Measurements from ENCODE around the gene EPHA6.
"Not testable (repeated sequence)": the region's sequence is repeated elsewhere in the genome, so short reads cannot be mapped to it uniquely, and the experiment has no call there.

EPHA6 gene

GRCh38 chr3:97438131-97438530 is 623.7 kb downstream of the EPHA6 start:
- DNase-seq (ENCODE audit: low read depth in 2 of 2) = no peak

GRCh38 chr3:97439373-97439772 is 625.0 kb downstream of the EPHA6 start:
- DNase-seq (ENCODE audit: low read depth in 2 of 2) = no peak

- DNase-seq (ENCODE audit: low read depth in 2 of 2) = no peak
These were observed 649.6 kb downstream of the EPHA6 start for GRCh38 chr3:97464035-97464434.

GRCh38 chr3:97470481-97470880 is 656.1 kb downstream of the EPHA6 start:
- no peak for DNase-seq (ENCODE audit: low read depth in 2 of 2)

DNA sequence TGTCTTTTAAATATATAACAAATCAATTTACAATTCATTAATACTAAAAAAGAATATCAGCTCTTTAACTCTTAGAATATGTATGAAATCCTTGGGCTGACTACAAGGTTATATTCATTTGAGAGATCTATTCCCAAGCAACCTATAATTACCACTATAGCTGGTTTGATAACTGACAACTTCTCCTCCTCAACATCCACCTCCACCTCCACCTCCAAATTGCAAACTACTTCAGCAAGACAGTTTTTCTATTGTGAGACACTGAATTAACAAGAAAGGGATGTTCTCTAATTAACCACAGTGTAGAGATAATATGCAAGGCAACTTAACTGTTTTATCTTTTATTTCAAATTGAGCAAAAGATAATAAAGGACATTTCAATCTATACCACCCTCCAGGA is 665.3 kb downstream of the EPHA6 start:
- DNase-seq (ENCODE audit: low read depth in 2 of 2) = no peak

DNA sequence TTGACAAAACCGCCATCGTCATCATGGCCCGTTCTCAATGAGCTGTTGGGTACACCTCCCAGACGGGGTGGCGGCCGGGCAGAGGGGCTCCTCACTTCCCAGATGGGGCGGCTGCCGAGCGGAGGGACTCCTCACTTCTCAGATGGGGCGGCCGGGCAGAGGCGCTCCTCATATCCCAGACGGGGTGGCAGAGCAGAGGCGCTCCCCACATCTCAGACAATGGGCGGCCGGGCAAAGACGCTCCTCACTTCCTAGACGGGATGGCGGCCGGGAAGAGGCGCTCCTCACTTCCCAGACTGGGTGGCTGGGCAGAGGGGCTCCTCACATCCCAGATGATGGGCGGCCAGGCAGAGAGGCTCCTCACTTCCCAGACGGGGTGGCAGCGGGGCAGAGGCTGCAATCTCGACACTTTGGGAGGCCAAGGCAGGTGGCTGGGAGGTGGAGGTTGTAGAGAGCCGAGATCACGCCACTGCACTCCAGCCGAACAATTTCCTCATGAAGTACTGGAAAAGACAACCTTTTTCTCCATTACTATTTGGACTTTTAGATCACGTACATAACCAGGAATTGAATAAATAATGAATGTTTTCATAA is 666.4 kb downstream of the EPHA6 start:
- DNase-seq (ENCODE audit: low read depth in 2 of 2) = not testable (repeated sequence)

- DNase-seq (ENCODE audit: low read depth in 2 of 2) = no peak
These were observed 667.0 kb downstream of the EPHA6 start for GRCh38 chr3:97481416-97481815.

GRCh38 chr3:97485206-97485605 is 670.8 kb downstream of the EPHA6 start:
- no peak for DNase-seq (ENCODE audit: low read depth in 2 of 2)

DNA sequence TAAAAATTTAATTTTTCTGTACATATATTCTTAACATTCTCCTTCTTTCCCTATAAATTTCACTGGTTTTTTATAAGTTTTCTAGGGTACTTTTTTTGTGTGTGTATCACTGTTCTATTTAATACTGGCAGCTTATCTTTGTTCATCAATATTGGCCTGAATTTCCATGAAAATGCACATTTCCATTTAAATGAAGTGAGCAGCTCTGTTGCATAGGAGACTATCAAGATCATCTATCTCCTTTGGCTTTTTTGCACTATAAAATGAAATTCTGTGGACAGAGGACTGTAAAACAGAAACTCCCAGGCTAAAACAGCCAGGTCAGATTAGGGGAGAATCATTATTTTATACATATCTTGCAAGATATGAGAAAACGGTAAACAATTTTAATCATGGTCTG is 673.2 kb downstream of the EPHA6 start:
- no peak for DNase-seq (ENCODE audit: low read depth in 2 of 2)

- DNase-seq (ENCODE audit: low read depth in 2 of 2) = no peak
These were observed 674.3 kb downstream of the EPHA6 start for GRCh38 chr3:97488741-97489140.

- no peak for DNase-seq (ENCODE audit: low read depth in 2 of 2)
These were observed 681.5 kb downstream of the EPHA6 start for GRCh38 chr3:97495896-97496295.

DNA sequence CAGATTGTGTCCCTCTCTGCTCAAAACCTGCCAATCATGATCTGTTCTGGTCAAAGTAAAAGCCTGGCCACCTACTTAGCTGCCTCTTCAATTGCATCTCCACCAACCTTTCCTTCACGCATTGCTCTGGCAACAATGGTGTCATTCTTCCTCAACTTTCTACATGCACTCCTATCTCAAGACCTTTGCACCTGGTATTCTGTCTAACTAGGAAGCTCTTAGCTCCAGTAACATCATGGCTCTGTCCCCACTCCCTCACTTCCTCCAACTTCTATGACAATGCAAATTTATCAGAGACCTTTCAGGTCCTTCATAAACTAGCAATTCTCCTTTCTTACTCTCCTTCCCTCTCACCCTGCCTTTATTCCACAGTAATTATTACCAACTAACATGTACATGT is 682.7 kb downstream of the EPHA6 start:
- no peak for DNase-seq (ENCODE audit: low read depth in 2 of 2)

GRCh38 chr3:97504463-97504862 is 690.1 kb downstream of the EPHA6 start:
- no peak for DNase-seq (ENCODE audit: low read depth in 2 of 2)

DNA sequence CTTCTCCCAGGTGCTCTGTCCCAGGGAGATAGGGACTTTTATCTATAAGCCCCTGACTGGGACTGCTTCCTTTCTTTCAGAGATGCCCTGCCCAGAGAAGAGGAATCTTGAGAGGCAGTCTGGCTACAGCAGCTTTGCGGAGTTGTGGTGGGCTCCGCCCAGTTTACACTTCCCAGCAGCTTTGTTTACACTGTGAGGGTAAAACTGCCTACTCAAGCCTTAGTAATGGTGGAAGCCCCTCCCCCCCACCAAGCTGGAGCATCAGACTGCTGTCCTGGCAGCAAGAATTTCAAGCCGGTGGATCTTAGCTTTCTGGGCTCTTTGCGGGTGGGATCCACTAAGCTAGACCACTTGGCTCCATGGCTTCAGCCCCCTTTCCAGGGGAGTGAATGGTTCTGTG is 696.4 kb downstream of the EPHA6 start:
- no peak for DNase-seq (ENCODE audit: low read depth in 2 of 2)

DNA sequence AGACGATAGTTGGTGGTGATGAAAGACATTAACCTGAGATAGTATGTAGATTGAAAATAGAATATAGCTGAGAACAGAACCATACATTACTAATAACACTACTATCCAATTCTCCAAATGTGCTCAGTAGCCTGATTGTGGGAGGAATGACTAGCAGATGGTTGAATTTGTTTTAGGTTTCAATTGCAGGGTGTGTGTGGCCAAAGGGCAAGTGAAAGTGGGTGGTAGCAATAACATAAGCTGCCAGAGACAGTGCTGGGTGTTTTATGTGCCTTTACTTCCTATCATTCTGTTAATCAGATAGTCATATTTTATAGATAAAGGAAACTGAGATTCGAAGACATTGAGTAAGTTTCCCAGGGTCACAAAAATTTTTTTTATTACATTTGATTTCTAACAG is 700.7 kb downstream of the EPHA6 start:
- no peak for DNase-seq (ENCODE audit: low read depth in 2 of 2)

DNA sequence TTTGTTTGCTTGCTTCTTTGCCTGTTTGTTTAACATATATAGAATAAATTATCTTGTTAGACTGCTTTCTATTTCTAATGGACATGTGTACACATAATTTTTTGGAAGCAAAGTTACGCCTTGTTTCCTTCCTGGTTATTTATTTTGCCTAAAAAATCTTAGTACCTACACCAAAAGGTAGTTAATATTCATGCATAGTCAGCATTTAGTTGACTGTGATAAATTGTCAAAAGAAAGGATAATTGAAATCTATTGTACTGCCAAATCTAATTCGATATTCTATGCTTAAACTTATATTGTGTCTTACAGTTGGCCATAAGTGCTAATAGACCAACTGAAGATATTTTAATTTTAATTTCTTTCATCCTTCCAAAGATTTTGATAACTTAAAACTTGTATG is 716.3 kb downstream of the EPHA6 start:
- no peak for DNase-seq (ENCODE audit: low read depth in 2 of 2)

DNA sequence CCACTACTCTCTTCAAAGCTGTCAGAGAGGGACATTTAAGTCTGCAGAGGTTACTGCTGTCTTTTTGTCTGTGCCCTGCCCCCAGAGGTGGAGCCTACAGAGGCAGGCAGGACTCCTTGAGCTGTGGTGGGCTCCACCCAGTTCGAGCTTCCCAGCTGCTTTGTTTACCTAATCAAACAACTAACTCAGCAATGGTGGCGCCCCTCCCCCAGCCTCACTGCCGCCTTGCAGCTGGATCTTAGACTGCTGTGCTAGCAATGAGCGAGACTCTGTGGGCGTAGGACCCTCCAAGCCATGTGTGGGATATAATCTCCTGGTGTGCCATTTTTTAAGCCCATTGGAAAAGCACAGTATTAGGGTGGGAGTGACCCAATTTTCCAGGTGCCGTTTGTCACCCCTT is 733.2 kb downstream of the EPHA6 start:
- DNase-seq (ENCODE audit: low read depth in 2 of 2) = not testable (repeated sequence)

DNA sequence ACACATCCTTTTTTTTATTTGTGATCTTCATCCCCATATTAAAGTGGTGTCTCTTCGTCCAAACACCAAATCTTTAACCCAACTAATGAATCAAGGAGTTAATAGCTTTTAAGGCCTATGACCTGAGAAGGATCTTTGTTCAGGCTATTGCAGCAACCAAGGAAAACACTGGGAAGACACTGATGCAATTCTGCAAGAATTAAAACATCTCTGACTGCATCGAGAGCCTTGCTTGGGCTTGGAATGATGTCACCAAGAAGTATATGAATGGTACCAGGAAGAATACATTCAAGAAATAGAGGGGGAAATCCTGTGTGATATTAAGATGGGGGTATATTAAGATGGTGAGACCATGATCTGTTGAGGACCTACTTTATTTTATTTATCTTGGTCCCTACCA is 736.0 kb downstream of the EPHA6 start:
- no peak for DNase-seq (ENCODE audit: low read depth in 2 of 2)

DNA sequence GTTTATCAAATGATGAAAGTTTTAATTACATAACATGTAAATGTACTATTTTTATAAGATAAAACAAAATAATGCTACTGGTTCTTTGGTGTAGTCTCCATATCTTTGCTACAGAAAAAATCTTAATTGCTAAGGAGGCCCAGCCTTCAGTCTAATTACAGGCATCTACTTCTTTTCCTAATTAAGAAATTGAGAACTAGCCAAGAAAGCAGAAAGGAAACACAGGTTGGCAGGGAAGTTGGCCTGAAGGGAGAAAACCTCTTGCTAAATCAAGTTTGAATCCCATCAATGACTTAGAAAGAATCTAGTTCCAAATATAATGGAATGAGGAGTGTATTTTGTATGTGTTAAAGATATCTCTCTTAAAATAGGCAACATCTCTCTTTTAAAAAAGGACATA is 737.8 kb downstream of the EPHA6 start:
- DNase-seq (ENCODE audit: low read depth in 2 of 2) = no peak

DNA sequence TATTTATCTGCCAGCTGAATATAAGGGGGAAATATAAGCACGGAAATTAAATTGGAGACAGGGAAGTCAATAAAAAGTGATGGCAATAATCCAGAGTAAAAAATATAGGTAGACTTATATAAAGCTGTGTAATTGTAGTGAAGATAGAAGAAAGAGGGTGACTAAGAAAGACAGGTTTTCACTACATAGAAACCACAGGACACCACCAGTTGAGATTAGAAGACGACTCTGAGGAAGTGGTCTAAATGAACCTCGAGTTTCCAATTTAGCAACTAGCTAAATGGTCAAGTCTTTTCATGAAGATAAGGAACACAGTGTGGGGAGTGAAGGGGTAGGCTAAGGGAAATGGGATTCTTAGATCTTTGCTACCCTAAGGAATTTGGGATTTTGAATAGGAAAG is 761.3 kb downstream of the EPHA6 start:
- DNase-seq (ENCODE audit: low read depth in 2 of 2) = no peak

GRCh38 chr3:97576221-97576620 is 761.8 kb downstream of the EPHA6 start:
- no peak for DNase-seq (ENCODE audit: low read depth in 2 of 2)

- DNase-seq (ENCODE audit: low read depth in 2 of 2) = no peak
These were observed 765.0 kb downstream of the EPHA6 start for GRCh38 chr3:97579365-97579764.

DNA sequence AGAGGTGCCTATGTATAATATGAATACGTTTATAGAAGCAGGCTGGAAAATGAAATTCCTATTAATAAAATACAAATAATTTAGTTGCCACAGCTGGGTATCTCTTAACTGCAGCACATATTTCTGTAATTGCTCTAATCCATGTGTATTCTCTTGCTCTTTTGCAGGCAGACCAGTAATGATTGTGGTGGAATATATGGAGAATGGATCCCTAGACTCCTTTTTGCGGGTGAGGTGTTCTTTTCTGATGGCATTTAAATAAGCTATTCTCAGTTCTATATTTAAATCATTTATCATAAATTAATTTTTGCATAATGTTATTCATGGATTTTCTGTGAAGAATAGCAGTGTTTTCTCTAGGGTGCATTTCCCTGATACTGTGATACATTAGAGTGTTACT is 796.2 kb downstream of the EPHA6 start:
- no peak for DNase-seq (ENCODE audit: low read depth in 2 of 2)

GRCh38 chr3:97612632-97613031 is 798.2 kb downstream of the EPHA6 start:
- no peak for DNase-seq (ENCODE audit: low read depth in 2 of 2)

DNA sequence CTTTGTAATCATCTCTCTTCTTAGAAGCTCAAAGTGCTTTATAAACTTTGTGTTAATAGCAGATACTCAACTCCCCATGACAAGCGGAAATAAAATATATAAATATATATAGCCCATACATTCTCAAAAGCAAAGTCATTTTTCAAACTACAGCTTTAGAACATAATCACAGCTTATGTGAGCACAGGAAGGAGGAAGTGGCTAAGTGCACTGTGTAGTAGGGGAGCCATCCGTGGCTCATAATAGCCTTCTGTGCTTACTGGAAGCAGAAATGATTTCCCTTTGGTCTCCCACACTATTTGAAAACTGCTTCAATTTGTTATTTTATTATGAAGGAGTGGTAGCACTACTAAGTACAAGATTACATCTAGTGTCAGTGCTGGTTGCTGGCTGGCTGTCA is 798.7 kb downstream of the EPHA6 start:
- no peak for DNase-seq (ENCODE audit: low read depth in 2 of 2)
